IPS-11a (cell line): ENCODE results near the gene DAP.

Experiments
- H3K4me3 ChIP-seq: one replicate; pipeline ENCODE4 v1.5.1; 2013; ENCODE audit warnings: low read depth, low read length, control low read depth

The DAP gene

GRCh38 chr5:10712574-10713366, 48.3 kb downstream of the DAP start:
- no peak overlapping the region for H3K4me3 ChIP-seq

GRCh38 chr5:10711562-10711961, 49.5 kb downstream of the DAP start:
- H3K4me3 ChIP-seq: no peak overlapping the region

DNA sequence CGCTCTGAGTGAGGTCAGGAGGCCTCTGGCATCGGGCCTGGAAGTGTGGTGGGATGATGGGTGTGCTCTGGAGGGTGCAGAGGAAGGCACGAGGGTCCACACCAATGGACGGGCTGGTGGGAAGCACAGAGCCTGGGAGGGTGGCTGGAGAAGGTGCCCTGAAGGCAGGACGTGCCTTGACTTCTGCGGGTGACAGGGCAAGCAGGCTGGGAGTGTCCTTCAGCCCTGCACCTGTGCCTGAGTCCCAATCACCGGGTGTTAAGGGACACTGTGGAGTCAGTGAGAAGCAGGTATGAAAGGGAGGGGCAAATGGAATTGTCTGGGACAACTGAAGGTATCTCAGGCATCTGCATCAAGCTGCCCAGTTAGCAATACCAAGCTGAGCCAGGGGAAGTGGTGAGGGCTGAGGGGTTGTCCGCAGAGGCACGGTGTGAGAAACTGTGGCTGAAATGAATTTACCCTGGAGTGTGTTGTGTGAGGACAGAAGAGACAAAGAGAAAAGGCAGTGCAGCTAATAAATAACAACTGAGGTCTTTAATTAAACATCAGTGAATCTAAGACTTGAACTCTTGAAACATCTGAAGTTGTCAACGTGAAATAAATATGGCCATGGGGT, 50.4 kb downstream of the DAP start:
- no peak overlapping the region for H3K4me3 ChIP-seq

DNA sequence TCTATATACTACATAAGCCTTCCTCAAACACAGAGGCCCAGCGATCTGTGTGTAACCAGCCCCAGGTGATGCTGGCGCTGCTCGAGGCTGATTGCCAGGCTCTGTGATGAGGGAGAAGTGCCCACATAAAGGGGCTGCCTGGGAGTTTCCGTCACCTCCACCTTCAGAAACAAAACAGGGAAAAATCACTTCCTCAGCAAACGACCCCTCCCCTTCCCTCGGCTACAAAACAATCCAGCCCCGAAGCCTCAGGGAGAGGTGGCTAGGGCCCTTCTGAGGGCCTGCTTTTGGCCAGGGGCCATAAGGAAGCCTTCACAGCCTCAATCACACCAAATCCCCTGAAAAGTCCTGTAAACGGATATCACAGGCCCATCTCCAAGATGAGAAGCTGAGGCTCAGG, 51.1 kb downstream of the DAP start:
- no peak overlapping the region for H3K4me3 ChIP-seq

DNA sequence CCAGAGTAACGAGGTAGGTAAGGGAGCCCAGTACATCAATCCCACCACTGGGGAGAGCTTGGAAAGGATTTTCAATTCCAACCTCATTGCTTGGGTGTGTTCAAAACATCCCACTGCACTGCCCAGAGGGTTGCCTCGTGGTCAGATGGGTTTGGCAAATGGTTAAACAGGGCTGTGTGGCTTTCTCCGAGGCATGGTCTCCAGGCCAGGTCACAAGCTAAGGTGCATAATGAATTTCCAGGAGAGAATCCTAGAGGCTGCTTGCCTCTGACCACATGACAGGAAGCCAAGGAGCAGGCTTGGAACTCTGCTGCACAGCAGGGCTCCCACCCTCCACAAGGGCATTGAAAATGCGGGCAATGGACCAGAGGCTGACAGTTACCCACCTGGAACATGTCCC, 51.6 kb downstream of the DAP start:
- no peak overlapping the region for H3K4me3 ChIP-seq

DNA sequence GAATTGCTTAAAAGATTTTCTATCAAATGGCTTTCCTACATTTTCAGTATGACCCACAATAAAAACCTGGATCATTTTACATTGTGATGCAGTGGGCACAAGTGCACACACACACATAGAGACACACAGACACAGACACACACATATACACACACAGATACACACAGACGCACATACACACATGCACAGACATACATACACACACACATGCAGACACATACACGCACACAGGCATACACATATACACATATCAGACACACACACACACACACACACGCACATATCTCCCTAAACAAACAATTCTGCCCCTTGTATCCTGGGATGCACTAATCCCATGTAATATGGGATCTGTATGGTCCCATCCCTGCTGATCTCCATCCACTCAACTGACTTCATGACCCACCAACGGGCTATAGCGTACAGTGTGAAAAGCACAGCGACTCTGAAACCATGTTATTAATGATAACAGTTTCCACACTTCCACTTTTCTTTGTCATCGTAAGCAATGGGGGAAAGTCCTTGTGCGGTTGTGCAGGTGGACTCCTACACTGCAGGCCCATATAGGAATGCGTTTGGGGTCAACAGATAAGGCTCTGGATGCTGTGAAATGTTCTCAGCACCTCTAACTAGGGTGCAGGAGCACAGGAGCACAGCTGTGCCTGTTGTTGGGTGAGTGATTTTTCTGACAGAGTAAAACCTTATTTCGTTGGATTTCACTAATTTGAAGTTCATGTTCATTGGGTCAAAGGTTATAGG, 52.7 kb downstream of the DAP start:
- no peak overlapping the region for H3K4me3 ChIP-seq

DNA sequence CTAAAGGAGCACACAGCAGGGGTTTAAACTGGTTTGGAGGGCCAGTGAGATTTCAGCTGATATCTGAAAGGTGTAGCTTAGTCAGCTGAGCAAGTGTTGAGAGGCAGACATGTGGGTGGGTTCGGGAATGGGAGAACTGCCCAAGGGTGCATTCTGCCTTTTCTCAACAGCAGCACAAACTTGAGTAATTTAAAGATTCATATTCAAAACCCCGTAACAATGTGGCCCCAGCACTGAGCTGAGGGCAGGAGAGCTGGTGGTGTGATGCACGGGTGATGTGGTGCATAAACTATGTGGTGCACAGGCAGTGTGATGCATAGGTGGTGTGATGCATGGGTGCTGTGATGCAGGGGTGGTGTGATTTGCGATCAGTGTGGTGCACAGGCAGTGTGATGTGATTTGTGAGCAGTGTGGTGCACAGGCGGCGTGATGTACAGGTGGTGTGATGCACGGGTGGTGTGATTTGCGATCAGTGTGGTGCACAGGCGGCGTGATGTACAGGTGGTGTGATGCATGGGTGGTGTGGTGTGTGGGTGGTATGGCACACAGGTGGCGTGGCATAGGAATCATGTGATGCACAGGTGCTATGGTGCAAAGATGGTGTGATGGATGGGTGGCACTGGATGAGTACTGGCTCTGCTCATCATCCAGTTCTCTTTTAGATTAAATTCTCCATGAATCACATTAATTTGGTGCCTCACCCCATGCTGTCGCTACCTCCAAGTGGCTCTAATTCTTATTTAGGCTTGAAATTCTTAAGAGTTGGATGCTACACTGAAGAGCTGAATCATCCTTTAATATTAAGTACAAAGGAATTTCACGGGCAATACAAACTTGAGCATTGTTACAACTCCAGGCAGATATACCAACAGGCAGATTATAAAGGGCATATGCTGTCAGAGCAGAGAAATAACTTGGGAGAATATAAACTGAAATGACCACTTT, 53.6 kb downstream of the DAP start:
- H3K4me3 ChIP-seq: no peak overlapping the region

DNA sequence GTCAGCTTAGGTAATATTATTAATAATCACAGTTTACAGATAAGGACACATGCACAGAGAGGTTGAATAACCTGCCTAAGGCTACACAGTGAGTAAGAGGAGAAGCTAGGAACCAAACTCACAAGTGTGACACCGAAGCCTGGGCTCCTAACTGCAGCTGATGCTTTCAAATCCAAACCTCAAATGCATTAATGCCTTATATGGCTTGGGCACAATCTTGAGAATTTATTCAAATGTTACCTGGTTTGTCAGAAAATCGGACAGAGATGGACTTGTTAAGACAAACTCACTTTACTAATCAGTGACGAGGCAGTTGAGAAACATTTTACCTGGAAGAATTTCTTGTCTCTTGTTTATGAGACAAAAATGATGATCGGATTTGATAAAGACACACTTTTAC, 54.7 kb downstream of the DAP start:
- no peak overlapping the region for H3K4me3 ChIP-seq

- H3K4me3 ChIP-seq: no peak overlapping the region
These were observed 55.3 kb downstream of the DAP start for GRCh38 chr5:10705747-10706146.

DNA sequence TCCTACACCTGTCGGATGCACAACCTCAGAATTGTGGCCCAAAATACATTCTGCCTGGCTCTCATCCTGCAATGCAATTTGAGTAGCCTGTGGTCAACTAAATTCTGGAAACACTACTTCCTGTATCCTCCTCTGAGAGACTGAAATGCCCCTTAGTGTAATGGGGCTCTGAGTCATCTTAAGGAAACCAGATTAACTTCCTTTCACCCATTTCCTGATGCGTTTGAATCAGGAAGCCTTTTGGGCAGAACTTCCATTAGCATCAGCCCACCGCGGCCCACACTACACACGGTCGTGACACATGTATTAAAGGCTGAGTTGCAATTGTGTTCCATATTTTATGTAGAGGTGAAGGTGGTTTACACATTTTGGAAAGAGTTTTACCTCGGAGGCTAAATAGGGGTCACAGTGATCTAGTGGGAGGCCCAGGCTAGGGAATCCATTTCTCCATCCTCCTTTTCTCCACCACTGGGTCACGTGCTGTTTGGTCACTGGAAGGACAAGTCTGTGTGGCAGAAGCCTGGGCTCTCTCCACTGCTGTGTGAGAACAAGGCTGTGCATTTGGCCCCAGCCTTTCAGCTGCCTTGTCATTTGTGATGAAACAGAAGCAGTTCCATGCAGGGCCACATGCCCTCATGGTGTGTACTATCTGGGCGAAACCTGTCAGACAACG, 55.9 kb downstream of the DAP start:
- H3K4me3 ChIP-seq: no peak overlapping the region

DNA sequence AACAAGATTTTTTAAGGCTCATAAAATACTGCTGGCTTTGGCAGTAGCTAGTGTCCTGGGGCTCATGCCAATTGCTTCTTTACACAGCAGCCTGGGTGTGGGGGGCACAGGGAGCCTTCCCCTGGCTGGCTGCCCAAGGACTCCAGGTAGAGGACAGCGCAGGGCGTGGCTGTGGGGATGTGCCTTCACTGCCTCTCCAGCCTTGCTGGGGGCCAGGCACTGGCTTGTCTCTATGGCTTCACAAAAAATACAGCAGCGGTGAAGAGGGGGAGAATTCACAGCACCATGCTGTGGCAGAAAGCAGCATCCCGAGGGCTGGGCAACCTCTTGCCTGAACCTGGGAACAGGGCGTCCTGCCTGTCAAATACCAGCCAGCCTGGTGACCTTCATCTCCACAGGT, 57.4 kb downstream of the DAP start:
- H3K4me3 ChIP-seq: no peak overlapping the region

DNA sequence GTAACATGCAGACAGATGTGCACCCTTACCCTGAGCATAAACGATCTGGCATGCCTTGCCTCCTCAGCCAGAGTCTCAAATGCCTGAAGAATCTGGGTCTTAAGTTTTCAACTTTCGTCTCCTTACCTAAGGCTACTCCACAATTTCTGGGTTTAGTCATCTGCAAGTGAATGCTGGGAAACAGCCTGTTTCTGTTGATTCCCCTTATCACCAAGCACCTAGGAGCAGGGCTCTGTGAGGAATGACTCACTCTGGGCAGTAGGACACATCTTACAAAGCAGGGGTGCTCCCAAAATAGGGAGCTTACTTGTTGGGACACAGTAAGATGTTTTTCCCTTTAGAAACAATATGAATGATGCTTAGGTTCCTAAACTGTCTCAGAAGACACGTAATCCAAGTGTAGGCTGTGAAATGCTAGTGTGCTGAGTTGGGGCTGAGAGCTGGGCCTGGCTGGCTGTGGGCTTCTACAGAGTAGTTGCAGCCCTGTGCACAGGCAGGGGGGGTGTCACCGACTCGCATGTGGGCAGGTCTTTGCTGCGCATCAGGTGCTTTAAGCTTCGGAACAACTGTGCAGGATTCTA, 58.0 kb downstream of the DAP start:
- no peak overlapping the region for H3K4me3 ChIP-seq

GRCh38 chr5:10702040-10702629, 58.9 kb downstream of the DAP start:
- no peak overlapping the region for H3K4me3 ChIP-seq

DNA sequence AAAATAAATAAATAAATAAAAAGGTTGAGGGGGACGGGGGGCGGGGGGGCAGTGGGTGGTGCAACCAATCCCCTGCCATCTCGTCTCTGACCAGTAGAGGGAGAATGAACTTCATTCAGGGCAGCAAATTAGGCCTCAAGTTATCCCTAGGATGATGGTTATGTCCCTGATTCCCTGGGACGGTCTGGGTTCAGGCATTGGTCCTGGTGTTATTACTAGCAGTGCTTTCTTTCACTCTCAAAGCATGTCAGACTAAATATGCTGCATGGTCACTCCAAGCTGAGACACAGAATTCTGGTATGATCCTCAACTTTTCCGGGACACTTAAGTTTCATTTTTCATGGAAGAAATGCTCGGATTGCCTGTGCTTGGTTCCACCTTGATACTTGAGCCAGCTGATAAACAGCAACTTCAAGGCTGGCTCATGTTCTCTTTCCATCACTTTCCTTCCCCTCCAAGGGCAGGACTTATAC, 59.4 kb downstream of the DAP start:
- H3K4me3 ChIP-seq: no peak overlapping the region

DNA sequence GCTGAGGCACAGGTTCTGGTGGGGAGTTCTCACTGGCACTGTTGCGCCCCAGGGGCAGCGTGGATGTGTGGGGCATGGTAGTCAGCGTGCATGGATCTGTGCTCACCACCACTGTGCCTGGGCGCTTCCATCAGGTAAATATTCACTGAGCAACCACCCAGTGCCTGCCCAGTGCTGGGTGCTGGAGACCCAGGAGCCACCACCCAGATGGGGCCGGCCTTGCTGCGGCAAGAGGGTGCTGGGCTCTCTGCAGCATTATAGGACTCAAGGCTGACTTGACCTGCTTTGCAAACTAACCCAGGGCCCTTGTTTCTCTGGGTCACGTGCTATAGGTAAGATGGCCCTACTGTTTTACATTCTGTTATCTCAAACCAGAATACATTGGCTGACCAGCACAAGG, 60.5 kb downstream of the DAP start:
- no peak overlapping the region for H3K4me3 ChIP-seq

DNA sequence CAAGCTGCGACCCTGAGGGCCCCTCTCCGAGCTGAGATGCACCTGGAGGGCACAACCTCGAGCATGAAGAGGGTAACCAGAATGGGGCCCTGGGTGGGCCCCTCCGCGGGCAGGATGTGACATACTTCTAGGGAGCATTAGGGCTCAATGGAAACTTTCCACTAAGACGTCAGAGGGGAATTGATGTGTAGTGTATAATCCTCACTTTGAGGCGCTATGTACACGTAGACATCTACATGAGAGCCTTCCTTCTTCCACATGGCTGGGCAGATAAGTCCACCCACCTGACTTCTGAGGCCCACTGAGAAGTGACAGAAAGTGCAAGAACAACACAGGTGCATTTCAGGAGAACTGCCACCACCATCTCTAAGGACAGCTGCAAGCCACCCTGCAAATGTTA, 61.0 kb downstream of the DAP start:
- no peak overlapping the region for H3K4me3 ChIP-seq

- no peak overlapping the region for H3K4me3 ChIP-seq
These were observed 61.7 kb downstream of the DAP start for GRCh38 chr5:10699281-10699874.

GRCh38 chr5:10695759-10696543, 65.1 kb downstream of the DAP start:
- no peak overlapping the region for H3K4me3 ChIP-seq
